Activated T-cell treated with anti-CD3 and anti-CD28 coated beads, Interleukin-2, amount 50 U/mL, for 72 hours (primary cell): Measurements from ENCODE around the gene MAN2A2. TPM values are rescaled to one million over a fixed set of nuclear protein-coding genes. Genes with fewer than 3 reads are reported as not detected.

ENCODE experiments used
- ATAC-seq, 2 donors: fragments of 150-1000 bp; cut with Tn5 transposase; replicated peaks in 1 of 2; 2 replicates each; pipeline ENCODE4 v1.10.0; 2021; ENCODE audit warnings: moderate library complexity in 2 of 2, mild to moderate bottlenecking in 1 of 2
- DNase-seq, 2 donors: peaks; one replicate each; pipeline ENCODE4 v3.0.0; 2021 to 2022; ENCODE audit warnings: mixed read lengths in 1 of 2
- H3K27ac Mint-ChIP-seq: one replicate; pipeline ENCODE4 v1.8.0; 2022; ENCODE audit warnings: mild to moderate bottlenecking, moderate library complexity, mixed read lengths
- H3K27me3 Mint-ChIP-seq: one replicate; pipeline ENCODE4 v1.8.0; 2022; ENCODE audit warnings: low read depth, mixed read lengths
- H3K36me3 Mint-ChIP-seq, 2 donors: one replicate each; pipeline ENCODE4 v1.8.0; 2022; ENCODE audit warnings: mixed read lengths in 2 of 2, mild to moderate bottlenecking in 1 of 2; ENCODE audit not compliant: insufficient read depth in 2 of 2
- H3K4me1 Mint-ChIP-seq: one replicate; pipeline ENCODE4 v1.8.0; 2022; ENCODE audit warnings: low read depth, mixed read lengths
- H3K4me3 Mint-ChIP-seq, 2 donors: one replicate each; pipeline ENCODE4 v1.8.0; 2022; ENCODE audit warnings: mild to moderate bottlenecking in 2 of 2, mixed read lengths in 2 of 2, moderate library complexity in 2 of 2
- H3K9me3 Mint-ChIP-seq, 2 donors: one replicate each; pipeline ENCODE4 v1.8.0; 2022; ENCODE audit warnings: mixed read lengths in 2 of 2
- total RNA-seq, 2 donors: library from RNA; stranded (reverse); gene quantifications; one replicate each; pipeline ENCODE4 v1.2.3, GENCODE V29; 2022

Gene MAN2A2
- total RNA-seq, 2 donors from 2014 or later = 159 to 190 TPM

DNA sequence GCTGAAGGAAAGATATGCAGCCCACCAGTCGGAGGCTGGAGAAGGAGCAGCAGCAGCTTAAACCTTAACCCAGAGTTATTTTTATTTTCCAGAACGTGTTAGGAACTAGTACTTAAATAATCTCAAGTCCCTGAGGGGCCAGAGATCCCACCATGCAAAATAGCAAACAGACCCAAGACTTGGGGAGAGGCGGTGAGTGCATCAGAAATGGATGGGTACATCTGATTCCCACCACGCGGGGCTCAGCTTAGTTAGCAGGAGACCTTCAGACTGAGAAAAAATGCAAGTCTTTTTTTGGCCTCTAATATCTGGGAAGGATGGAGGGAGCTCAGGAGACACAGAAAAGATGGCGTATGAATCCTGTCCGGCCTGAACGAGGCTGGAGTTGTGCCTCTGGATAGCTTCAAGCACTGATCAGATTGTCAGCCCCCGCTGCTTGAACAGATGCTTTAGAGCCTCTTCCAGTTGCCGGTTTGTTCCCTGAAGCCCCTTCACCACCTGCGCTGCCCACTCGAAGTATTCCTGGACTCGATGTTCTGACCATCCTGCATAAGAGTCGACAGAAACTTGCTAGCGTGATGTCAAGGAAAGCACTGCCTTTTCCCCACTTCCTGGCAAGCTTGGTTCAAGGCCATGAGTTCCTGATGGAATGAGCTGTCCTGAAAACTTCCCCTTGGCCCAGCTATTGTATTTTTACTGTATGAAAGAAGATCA is 27.9 kb downstream of the MAN2A2 start:
- ATAC-seq = no peak

DNA sequence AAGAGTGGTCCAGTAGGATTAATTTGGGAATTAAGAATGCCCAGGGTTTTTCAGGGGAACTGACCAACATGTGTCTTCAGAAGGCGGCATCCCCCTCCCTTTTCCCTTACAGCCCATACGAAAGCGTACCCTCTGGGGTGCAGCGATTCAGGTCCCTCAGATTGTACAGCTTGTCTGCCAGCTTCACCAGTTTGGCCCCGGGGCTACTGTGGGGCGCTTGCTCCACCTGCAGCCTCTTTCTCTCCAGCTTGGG is 28.4 kb downstream of the MAN2A2 start:
- no peak for ATAC-seq
- Mint-ChIP-seq H3K4me3 (peak overlapping the region; percentile 99), H3K9me3 (no peaks in the 10 kb centered on the region), H3K27ac (peak overlapping the region; percentile 98), H3K36me3 (peaks cover 2 to 14% of the 10 kb centered on the region in 2 donors), H3K27me3 (no peaks in the 10 kb centered on the region), H3K4me1 (peaks cover 66% of the 10 kb centered on the region)
- DNase-seq = no peak

More for the DNA sequence above, 27.9 kb downstream of the MAN2A2 start:
- peak in 1 of 2 donors; percentile 8 for DNase-seq
- peaks cover 2 to 9% of the 10 kb centered on the region in 2 donors for H3K36me3 Mint-ChIP-seq
- H3K27ac Mint-ChIP-seq = peak overlapping the region; percentile 98
- H3K27me3 Mint-ChIP-seq = no peaks in the 10 kb centered on the region
- H3K4me1 Mint-ChIP-seq = peaks cover 61% of the 10 kb centered on the region
- no peaks in the 10 kb centered on the region for H3K9me3 Mint-ChIP-seq
- H3K4me3 Mint-ChIP-seq = peak overlapping the region; percentile 99

DNA sequence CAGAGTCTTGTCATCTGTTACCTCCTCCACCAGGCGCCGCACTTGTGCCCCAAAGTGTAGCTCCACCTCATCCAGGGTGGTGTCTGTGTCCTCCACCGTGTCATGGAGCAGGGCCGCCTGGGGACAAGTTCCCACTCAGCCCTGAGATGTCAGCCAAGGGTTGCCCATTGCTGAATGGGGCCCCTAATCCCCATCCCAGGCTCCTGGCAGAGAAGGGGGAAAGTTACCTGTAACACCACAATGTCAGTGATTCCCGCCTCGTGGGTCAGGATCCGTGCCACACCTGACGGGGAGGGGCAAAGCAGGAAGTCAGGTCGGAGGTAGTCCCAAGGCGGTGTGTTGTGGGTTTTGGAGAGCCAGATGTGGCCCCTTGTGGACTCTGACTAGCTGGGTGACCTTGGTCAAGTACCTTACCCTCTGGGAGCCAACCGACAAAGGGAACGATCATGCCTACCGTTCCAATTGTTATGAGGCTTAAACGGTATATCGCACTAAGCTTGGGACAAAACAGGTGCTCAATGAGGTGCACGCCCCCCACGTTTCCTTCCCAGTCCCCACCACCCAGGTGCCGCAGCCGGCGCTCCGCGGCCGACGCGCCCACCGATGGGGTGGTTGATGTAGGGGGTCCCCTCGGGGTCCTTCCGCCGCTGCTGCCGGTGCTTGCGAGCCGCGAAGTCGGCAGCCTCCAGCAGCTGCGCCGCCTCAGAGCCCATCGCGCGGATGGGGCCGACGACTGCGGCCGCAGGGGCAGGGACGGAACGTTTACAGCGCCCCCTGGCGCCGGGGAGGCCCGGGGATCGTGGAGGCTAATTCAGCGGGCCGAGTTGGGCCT is 28.9 kb downstream of the MAN2A2 start, which contains the start of gene HDDC3:
TSS of gene HDDC3 (minus strand) at position 722 of the 832 bp plus-strand sequence. CDS start at position 713, 9 bp downstream.
- Mint-ChIP-seq H3K27me3 (no peaks in the 10 kb centered on the region), H3K4me3 (peak within 1 kb of the TSS; percentile 99), H3K27ac (peak within 1 kb of the TSS; percentile 98), H3K9me3 (no peaks in the 10 kb centered on the region), H3K36me3 (peaks cover 2 to 16% of the 10 kb centered on the region in 2 donors), H3K4me1 (peaks cover 72% of the 10 kb centered on the region)
- ATAC-seq (peak; percentile 62 to 66), DNase-seq (peak; percentile 94 to 98)

DNA sequence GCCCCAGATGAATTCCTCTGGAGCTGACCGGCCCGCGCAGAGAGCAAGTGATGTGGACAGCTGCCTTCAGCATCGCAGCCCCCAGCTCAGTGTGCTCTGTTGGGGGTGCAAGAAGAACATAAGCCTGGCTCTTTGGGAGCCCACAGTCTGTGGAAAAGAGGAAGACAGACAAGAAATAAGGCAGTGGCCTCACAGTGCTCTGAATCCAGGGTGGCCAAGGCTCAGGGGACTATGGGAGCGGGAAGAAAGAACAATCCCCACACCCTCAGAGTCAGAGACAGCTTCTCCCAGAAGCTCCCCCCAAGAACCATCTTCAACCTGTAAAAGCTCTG is 29.5 kb downstream of the MAN2A2 start:
- Mint-ChIP-seq H3K4me3 (peak overlapping the region; percentile 99), H3K27me3 (no peaks in the 10 kb centered on the region), H3K4me1 (peaks cover 72% of the 10 kb centered on the region), H3K36me3 (peaks cover 2 to 16% of the 10 kb centered on the region in 2 donors), H3K9me3 (no peaks in the 10 kb centered on the region), H3K27ac (no peak overlapping the region)
- DNase-seq (no peak), ATAC-seq (no peak)

DNA sequence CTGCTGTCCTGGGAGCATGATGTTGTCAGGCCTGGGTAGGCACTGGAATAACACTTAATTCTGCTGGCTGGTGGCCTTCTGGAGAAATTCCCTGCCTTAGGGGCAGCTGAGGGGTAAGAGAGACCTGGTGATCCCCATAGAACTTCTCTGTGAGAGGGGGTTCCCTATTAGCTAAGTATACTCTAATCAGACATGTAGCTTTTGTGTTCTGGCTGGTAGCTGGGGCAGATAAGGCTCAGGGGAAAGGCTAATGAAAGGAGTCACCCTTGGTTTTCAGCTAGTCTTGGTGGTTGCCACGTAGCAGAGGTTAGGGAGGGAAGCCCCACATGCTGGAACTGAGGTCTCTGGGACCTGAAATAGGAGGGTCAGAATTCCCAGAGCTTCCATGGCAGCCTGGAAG is 30.2 kb downstream of the MAN2A2 start:
- peaks cover 3 to 18% of the 10 kb centered on the region in 2 donors for H3K36me3 Mint-ChIP-seq
- no peak for ATAC-seq
- peak overlapping the region; percentile 18 for H3K27ac Mint-ChIP-seq
- no peak for DNase-seq
- H3K4me3 Mint-ChIP-seq = peak overlapping the region; percentile 97 to 99
- H3K27me3 Mint-ChIP-seq = no peaks in the 10 kb centered on the region
- no peaks in the 10 kb centered on the region for H3K9me3 Mint-ChIP-seq
- peaks cover 72% of the 10 kb centered on the region for H3K4me1 Mint-ChIP-seq

DNA sequence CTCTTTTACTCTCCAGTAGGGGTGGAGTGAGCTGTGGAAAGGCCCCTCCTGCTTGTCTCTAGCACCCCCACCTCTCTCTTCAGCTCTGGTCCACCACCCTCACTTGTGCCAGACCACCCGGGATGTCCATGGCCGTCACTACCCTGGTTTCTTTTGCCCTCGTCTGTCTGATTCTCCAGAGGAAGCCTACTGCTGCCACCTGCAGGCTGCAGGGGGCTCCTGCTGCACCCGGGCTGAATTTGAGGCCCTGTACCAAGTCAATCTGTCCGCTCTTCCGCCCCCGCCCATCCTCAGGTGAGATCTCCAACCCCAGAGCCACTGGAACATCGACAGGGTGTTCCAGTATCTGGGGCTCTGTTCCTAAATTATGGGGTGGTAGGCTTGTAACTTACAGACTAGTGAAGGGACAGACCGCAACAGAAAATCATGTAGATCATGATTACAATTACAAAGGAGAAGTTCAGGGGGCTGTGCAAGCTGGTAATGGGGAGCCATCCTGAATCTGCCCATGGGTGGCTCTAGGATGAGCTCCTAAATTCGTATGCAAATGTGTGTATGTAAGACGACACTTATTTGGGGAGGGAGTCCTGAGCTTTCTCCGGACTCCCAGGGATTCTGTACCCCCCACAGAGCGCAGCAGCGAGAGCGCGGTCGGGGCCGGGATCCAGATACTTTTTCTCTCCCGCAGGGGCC is 31.3 kb downstream of the MAN2A2 start:
- no peaks in the 10 kb centered on the region for H3K27me3 Mint-ChIP-seq
- peaks cover 4 to 17% of the 10 kb centered on the region in 2 donors for H3K36me3 Mint-ChIP-seq
- peaks cover 61% of the 10 kb centered on the region for H3K4me1 Mint-ChIP-seq

DNA sequence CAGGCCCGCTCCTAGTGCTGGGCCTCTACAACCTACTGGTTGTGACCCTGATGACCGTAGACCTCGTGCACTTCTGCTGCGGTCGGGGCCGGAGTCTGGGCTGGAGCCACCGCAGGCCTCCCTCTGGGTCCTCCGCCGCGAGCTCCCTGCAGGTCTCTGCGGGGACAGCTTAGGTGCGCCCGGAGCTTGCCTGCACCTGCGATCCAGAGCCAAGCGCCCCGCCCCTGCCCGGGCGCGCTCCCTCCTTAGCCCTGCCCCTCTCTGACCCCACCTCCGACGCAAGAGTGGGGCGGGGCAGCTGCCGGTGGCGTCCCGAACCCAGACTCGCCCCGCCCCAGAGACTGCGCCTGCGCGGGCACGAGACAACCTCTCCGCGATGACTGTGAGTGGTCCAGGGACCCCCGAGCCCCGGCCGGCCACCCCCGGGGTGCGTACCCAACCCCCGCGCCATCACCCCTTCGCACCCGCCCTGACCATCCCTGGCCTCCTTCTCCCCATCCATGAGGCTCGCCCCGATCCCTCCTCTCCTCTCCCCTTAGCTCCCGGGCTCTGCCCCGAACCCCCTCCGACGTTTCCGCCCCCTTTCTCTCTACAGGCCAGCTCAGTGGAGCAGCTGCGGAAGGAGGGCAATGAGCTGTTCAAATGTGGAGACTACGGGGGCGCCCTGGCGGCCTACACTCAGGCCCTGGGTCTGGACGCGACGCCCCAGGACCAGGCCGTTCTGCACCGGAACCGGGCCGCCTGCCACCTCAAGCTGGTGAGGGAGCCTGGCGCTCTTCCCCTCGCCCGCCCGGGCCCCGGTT is 32.0 kb downstream of the MAN2A2 start, which contains the start of gene UNC45A:
TSS of gene UNC45A (plus strand) at position 337 of the 803 bp plus-strand sequence. CDS start at position 377, 40 bp downstream.
- H3K4me1 Mint-ChIP-seq = peaks cover 56% of the 10 kb centered on the region

More for the DNA sequence above, 31.3 kb downstream of the MAN2A2 start:
- Mint-ChIP-seq H3K27ac (peak overlapping the region; percentile 23), H3K9me3 (no peaks in the 10 kb centered on the region), H3K4me3 (peak overlapping the region; percentile 87 to 97)
- DNase-seq = peak; percentile 90 to 93
- peak; percentile 36 to 42 for ATAC-seq

DNA sequence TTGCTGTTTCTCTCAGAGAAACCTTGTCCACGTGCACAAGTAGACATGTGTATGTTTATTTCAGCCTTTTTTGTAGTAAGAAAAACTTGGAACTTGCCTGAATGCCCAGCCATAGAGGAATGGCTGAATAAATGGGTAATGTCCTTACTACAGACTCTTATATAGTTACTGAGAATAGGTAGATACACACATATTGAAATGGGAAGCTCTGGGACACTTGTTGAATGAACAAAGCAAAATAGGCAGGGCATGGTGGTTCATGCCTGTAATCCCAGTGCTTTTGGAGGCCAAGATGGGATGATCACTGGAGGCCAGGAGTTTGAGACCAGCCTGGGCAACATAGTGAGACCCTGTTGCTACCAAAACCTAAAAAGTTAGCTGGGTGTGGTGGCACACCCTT is 33.7 kb downstream of the MAN2A2 start:
- peaks cover 41% of the 10 kb centered on the region for H3K4me1 Mint-ChIP-seq
- DNase-seq = no peak
- H3K4me3 Mint-ChIP-seq = peak overlapping the region; percentile 87 to 97
- H3K27ac Mint-ChIP-seq = peak overlapping the region; percentile 75
- H3K36me3 Mint-ChIP-seq = peaks cover 4 to 21% of the 10 kb centered on the region in 2 donors
- H3K9me3 Mint-ChIP-seq = no peaks in the 10 kb centered on the region
- no peaks in the 10 kb centered on the region for H3K27me3 Mint-ChIP-seq
- no peak for ATAC-seq

More for the DNA sequence above, 32.0 kb downstream of the MAN2A2 start, which contains the start of gene UNC45A:
- H3K4me3 Mint-ChIP-seq = peak within 1 kb of the TSS; percentile 87 to 97
- ATAC-seq = peak; percentile 75 to 79
- H3K27ac Mint-ChIP-seq = peak within 1 kb of the TSS; percentile 83
- H3K36me3 Mint-ChIP-seq = peaks cover 4 to 17% of the 10 kb centered on the region in 2 donors
- DNase-seq = peak; percentile 97 to 98
- no peaks in the 10 kb centered on the region for H3K27me3 Mint-ChIP-seq
- no peaks in the 10 kb centered on the region for H3K9me3 Mint-ChIP-seq

DNA sequence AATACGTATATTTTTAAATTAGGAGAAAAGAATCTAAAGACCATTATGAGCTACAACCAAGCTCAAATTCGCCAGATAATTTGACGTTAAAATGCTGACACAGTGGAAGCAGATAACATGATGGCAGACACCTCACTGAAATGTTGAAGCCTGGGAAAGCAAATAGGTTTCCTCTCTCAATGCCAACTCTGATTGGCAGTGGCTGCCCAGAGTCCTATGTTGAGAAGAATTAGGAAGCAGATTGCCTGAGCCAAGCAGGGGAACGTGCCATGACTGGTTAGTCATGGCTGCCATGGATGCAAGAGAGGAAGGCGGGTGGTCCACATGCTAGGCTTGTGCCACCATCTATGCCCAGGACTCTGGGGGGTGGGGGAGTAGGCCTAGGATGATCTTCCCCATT is 35.2 kb downstream of the MAN2A2 start:
- no peak for ATAC-seq
- Mint-ChIP-seq H3K4me3 (no peak overlapping the region), H3K27me3 (no peaks in the 10 kb centered on the region), H3K9me3 (no peaks in the 10 kb centered on the region), H3K36me3 (peaks cover 4 to 20% of the 10 kb centered on the region in 2 donors), H3K4me1 (peaks cover 31% of the 10 kb centered on the region), H3K27ac (no peak overlapping the region)
- DNase-seq = no peak

DNA sequence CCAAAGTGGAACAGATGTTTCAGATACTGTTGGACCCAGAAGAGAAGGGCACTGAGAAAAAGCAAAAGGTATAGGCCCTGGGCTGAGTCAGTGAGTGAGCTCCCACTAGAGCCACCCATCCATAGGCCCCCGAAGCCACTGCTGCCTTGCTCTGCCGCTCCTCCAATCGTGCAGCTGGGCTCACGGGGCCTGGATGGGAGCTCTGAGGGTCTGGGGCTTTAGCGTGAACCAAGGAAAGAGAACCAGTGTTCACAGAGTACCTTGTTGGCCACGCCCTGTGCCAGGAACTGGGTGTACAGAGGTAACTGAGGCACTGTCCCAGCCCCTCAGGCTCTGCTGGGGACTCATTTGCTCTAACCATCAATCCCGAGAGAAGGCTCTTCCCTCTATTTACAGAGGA is 36.7 kb downstream of the MAN2A2 start:
- Mint-ChIP-seq H3K27ac (no peak overlapping the region), H3K9me3 (no peaks in the 10 kb centered on the region), H3K4me3 (no peak overlapping the region), H3K4me1 (peaks cover 16% of the 10 kb centered on the region), H3K36me3 (peaks cover 4 to 22% of the 10 kb centered on the region in 2 donors), H3K27me3 (no peaks in the 10 kb centered on the region)
- no peak for ATAC-seq
- no peak for DNase-seq

DNA sequence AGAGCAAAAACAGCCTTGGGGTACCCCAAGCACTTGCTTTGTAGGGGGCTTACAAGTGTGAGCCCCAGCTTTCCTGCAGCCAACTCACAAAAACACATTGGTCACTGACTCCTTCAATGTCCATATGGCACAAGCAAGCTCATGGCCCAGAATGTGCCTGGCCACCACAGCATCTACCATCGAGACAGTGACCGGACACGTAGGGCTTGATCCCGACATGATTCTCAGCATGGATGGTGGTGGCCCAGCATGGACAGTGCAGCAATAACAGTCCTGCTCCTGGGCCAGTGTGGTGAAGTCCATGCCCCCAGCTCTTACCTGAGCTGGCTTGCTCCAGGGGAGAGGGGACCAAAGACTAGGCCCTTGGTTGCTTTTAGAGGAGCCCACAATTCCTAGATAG is 37.9 kb downstream of the MAN2A2 start:
- no peaks in the 10 kb centered on the region for H3K9me3 Mint-ChIP-seq
- ATAC-seq = no peak
- peaks cover 4 to 22% of the 10 kb centered on the region in 2 donors for H3K36me3 Mint-ChIP-seq
- DNase-seq = no peak
- no peak overlapping the region for H3K4me3 Mint-ChIP-seq
- no peaks in the 10 kb centered on the region for H3K27me3 Mint-ChIP-seq
- H3K4me1 Mint-ChIP-seq = peaks cover 10% of the 10 kb centered on the region
- H3K27ac Mint-ChIP-seq = no peak overlapping the region

DNA sequence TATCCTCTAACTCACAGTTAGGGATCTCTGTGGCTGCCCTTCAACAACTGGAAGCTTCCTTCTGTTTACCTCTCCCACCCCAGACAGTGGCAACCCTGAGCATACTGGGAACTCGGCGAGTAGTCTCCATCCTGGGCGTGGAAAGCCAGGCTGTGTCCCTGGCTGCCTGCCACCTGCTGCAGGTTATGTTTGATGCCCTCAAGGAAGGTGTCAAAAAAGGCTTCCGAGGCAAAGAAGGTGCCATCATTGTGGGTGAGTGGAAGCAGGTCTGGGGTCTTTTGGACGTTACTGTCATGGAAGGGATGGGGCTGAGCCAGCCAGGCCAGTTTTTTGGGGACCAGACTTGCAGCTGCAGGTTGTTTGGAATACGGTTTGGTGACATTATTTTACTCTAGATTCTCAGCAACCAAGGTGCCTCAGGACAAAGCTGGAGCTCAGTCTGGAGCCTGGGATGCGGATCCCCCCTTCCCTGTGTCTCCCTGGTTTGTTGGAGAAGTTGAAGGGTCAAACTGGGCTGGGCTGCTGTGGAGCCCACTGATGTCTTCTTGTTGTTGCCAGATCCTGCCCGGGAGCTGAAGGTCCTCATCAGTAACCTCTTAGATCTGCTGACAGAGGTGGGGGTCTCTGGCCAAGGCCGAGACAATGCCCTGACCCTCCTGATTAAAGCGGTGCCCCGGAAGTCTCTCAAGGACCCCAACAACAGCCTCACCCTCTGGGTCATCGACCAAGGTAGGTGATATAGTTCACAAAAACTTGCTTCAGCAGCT is 39.4 kb downstream of the MAN2A2 start:
- H3K36me3 Mint-ChIP-seq = peaks cover 4 to 15% of the 10 kb centered on the region in 2 donors
- H3K4me3 Mint-ChIP-seq = no peak overlapping the region

More for the DNA sequence above, 39.4 kb downstream of the MAN2A2 start:
- ATAC-seq = no peak
- no peak for DNase-seq
- no peaks in the 10 kb centered on the region for H3K4me1 Mint-ChIP-seq
- H3K27ac Mint-ChIP-seq = no peak overlapping the region
- no peaks in the 10 kb centered on the region for H3K27me3 Mint-ChIP-seq
- H3K9me3 Mint-ChIP-seq = no peaks in the 10 kb centered on the region
